Breast epithelium (tissue), 4 donors: ENCODE data around the gene MON2. TPM values are rescaled to one million over a fixed set of nuclear protein-coding genes. Genes with fewer than 3 reads are reported as not detected.
"Not testable (repeated sequence)": the region's sequence is repeated elsewhere in the genome, so short reads cannot be mapped to it uniquely, and the experiment has no call there.

Experiments used
- DNase-seq, 2 donors: peaks; one replicate each; pipeline ENCODE4 v3.0.0-alpha.2; 2019; ENCODE audit warnings: low spot score in 2 of 2
- H3K27ac ChIP-seq, 2 donors: fragments of 200-600 bp; sonication (generic) in 1 of 2; one replicate each; pipeline ENCODE4 v1.5.1; 2016 to 2019; ENCODE audit warnings: mild to moderate bottlenecking in 1 of 2
- H3K27me3 ChIP-seq, 2 donors: fragments of 200-600 bp; sonication (generic) in 1 of 2; one replicate each; pipeline versions ENCODE4 v1.5.1 to v1.6.0; 2017 to 2019; ENCODE audit warnings: control low read depth in 1 of 2, mild to moderate bottlenecking in 1 of 2
- H3K36me3 ChIP-seq: fragments of 200-600 bp; one replicate; pipeline ENCODE4 v1.5.1; 2019
- H3K4me1 ChIP-seq, 2 donors: fragments of 200-600 bp; sonication (generic); one replicate each; pipeline ENCODE4 v1.5.1; 2016 to 2019; ENCODE audit warnings: control low read depth in 1 of 2
- H3K4me3 ChIP-seq, 3 donors: fragments of 200-600 bp; sonication (generic); 1 replicate in 2 of 3; 2 replicates in 1 of 3; pipeline ENCODE4 v1.5.1; 2016 to 2019; ENCODE audit warnings: mild to moderate bottlenecking in 3 of 3, moderate library complexity in 2 of 3
- H3K9me3 ChIP-seq, 2 donors: fragments of 200-600 bp; sonication (generic) in 1 of 2; one replicate each; pipeline ENCODE4 v1.5.1; 2016 to 2019; ENCODE audit warnings: control low read depth in 1 of 2
- CTCF ChIP-seq, 3 donors: fragments of 450-650 bp; IDR thresholded peaks; one replicate each; pipeline ENCODE4 v1.5.1; 2016 to 2017; ENCODE audit warnings: antibody characterized with exemption in 3 of 3, mild to moderate bottlenecking in 3 of 3, moderate library complexity in 3 of 3
- POLR2A ChIP-seq: fragments of 450-650 bp; IDR thresholded peaks from one replicate; pipeline ENCODE4 v1.6.1; 2016; ENCODE audit warnings: antibody characterized with exemption, mild to moderate bottlenecking, moderate library complexity
- POLR2AphosphoS5 ChIP-seq, 3 donors: sonication (generic); formaldehyde crosslinking; IDR thresholded peaks; one replicate each; pipeline ENCODE4 v1.6.1; 2017; ENCODE audit warnings: antibody characterized with exemption in 3 of 3
- intact Hi-C: fragments of 100-400 bp; cut with DNase I; formaldehyde crosslinking; loops from one replicate; pipeline ENCODE4 v1.15.1; 2023; ENCODE audit warnings: low total_unique reads
- total RNA-seq, 3 donors: library from RNA; depleted of rRNA; stranded (reverse); fragments of >200 nt; gene quantifications; one replicate each; pipeline ENCODE4 v1.1.0, GENCODE V29; 2016

Gene MON2
- total RNA-seq, 3 donors from 2014 or later = 85.0 to 162 (median 123) TPM

GRCh38 chr12:62435303-62436163 lies 31.1 kb upstream of the MON2 start:
- TF ChIP-seq POLR2AphosphoS5 (IDR thresholded peaks at IDR 0.05) (no peak), CTCF (IDR thresholded peaks at IDR 0.05) (peak in 1 of 3 donors; percentile 17), POLR2A (no peak)
- no peak for DNase-seq
- H3K4me3 ChIP-seq = peak overlapping the region; percentile 40 to 66 (median 53)
- no peaks in the 10 kb centered on the region for H3K4me1 ChIP-seq
- intact Hi-C loops = no loop called here
- H3K27me3 ChIP-seq = no peaks in the 10 kb centered on the region
- no peak overlapping the region for H3K27ac ChIP-seq
- H3K36me3 ChIP-seq = no peaks in the 10 kb centered on the region
- no peaks in the 10 kb centered on the region for H3K9me3 ChIP-seq

- no peaks in the 10 kb centered on the region for H3K36me3 ChIP-seq
- DNase-seq = no peak
- no peaks in the 10 kb centered on the region for H3K4me1 ChIP-seq
- intact Hi-C loops = no loop called here
- peak overlapping the region in 1 of 3 donors; percentile 66 for H3K4me3 ChIP-seq
- H3K27me3 ChIP-seq = no peaks in the 10 kb centered on the region
- TF ChIP-seq POLR2AphosphoS5 (IDR thresholded peaks at IDR 0.05) (no peak), CTCF (IDR thresholded peaks at IDR 0.05) (no peak), POLR2A (no peak)
- no peak overlapping the region for H3K27ac ChIP-seq
- H3K9me3 ChIP-seq = peaks cover 0 to 3% of the 10 kb centered on the region in 2 donors
These were observed 30.5 kb upstream of the MON2 start for GRCh38 chr12:62436164-62436503.

GRCh38 chr12:62438098-62438692 lies 28.4 kb upstream of the MON2 start:
- Histone ChIP-seq H3K36me3 (no peaks in the 10 kb centered on the region), H3K4me3 (no peak overlapping the region), H3K27ac (no peak overlapping the region), H3K4me1 (no peaks in the 10 kb centered on the region), H3K27me3 (no peaks in the 10 kb centered on the region), H3K9me3 (peaks cover 0 to 21% of the 10 kb centered on the region in 2 donors)
- no peak for DNase-seq
- no peak for TF ChIP-seq POLR2A
- peak; percentile 51 to 66 (median 55) for TF ChIP-seq CTCF (IDR thresholded peaks at IDR 0.05)
- intact Hi-C loops = no loop called here

GRCh38 chr12:62446754-62447452 lies 19.7 kb upstream of the MON2 start:
- no peaks in the 10 kb centered on the region for H3K36me3 ChIP-seq
- no peak for TF ChIP-seq POLR2AphosphoS5 (IDR thresholded peaks at IDR 0.05)
- TF ChIP-seq POLR2A = no peak
- no peak for TF ChIP-seq CTCF (IDR thresholded peaks at IDR 0.05)
- H3K27ac ChIP-seq = no peak overlapping the region
- H3K4me3 ChIP-seq = no peak overlapping the region
- intact Hi-C loops = no loop called here
- peaks cover 9 to 28% of the 10 kb centered on the region in 2 donors for H3K9me3 ChIP-seq
- DNase-seq = no peak
- no peaks in the 10 kb centered on the region for H3K4me1 ChIP-seq
- no peaks in the 10 kb centered on the region for H3K27me3 ChIP-seq

- no peak overlapping the region for H3K27ac ChIP-seq
- H3K27me3 ChIP-seq = no peaks in the 10 kb centered on the region
- no peak for DNase-seq
- peaks cover 9 to 15% of the 10 kb centered on the region in 2 donors for H3K9me3 ChIP-seq
- H3K36me3 ChIP-seq = no peaks in the 10 kb centered on the region
- intact Hi-C loops = no loop called here
- H3K4me1 ChIP-seq = no peaks in the 10 kb centered on the region
- H3K4me3 ChIP-seq = no peak overlapping the region
- TF ChIP-seq POLR2A (no peak), CTCF (IDR thresholded peaks at IDR 0.05) (no peak), POLR2AphosphoS5 (IDR thresholded peaks at IDR 0.05) (no peak)
These were observed 18.2 kb upstream of the MON2 start for GRCh38 chr12:62448436-62448835.

- H3K9me3 ChIP-seq, H3K4me1 ChIP-seq, intact Hi-C loops, H3K36me3 ChIP-seq, H3K27ac ChIP-seq, H3K4me3 ChIP-seq, DNase-seq, H3K27me3 ChIP-seq: not testable (repeated sequence)
These were observed 11.2 kb upstream of the MON2 start for GRCh38 chr12:62455429-62455828.
